ENCODE measurements around the gene SMC6. TPM values are rescaled to one million over a fixed set of nuclear protein-coding genes. Genes with fewer than 3 reads are reported as not detected.
A peak's percentile ranks its signal among the peaks of the same experiment; 100 is the strongest.

SMC6 gene
- total RNA-seq, 1 experiment from 2014 or later, result 10.7 TPM

GRCh38 chr2:17672583-17673317 is 80.9 kb downstream of the SMC6 start:
- DNase-seq (ENCODE audit: low read depth), result no peak
- in situ Hi-C loops (cut with HindIII; ENCODE audit: low pct_unique_long_range_greater_than_20kb, low sequenced_read_pairs), result no loop called here

GRCh38 chr2:17667898-17668297 is 85.7 kb downstream of the SMC6 start:
- in situ Hi-C loops (cut with HindIII; ENCODE audit: low pct_unique_long_range_greater_than_20kb, low sequenced_read_pairs), result no loop called here
- DNase-seq (ENCODE audit: low read depth), result no peak

- DNase-seq (ENCODE audit: low read depth), result no peak
- in situ Hi-C loops (cut with HindIII; ENCODE audit: low pct_unique_long_range_greater_than_20kb, low sequenced_read_pairs), result no loop called here
Measured at GRCh38 chr2:17664534-17664933, 89.1 kb downstream of the SMC6 start.

DNA sequence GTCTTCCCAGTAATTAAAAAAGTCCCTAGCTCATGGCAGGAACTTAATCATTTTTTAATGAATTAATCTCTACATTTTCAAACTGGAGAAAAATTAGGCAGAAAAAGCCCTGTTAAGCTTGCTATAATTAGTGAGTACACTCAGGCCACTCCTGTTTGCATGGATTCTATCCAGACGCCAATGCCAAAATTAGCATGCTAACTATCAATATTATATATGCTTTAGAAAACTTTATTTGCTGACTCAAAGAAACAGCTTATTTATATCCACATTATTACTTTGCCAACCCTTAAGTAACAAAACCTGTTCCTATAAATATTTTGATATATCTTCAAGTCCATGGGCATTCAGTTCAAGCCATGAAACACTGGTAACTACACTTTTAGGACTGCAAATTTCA is 90.9 kb downstream of the SMC6 start:
- no peak for DNase-seq (ENCODE audit: low read depth)
- in situ Hi-C loops (cut with HindIII; ENCODE audit: low pct_unique_long_range_greater_than_20kb, low sequenced_read_pairs), result no loop called here

DNA sequence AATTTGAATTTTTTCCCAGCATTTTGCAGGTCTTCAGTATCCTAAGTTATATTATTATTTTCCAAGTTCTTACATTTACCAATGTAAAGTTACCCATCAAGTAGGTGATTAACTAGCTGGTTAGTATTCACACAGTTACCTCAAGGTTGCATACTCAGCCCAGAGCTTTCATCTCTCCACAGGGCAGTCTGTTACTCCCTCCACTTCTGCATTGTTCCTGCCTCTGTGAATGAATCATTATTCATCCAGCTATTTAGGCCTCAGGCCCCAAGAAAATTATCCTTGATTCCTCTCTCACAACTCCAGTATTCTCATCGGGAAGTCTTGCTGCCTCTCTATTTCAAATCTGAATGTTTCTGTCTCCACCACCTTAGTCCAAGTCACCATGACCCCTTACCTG is 92.2 kb downstream of the SMC6 start:
- no peak for DNase-seq (ENCODE audit: low read depth)
- in situ Hi-C loops (cut with HindIII; ENCODE audit: low pct_unique_long_range_greater_than_20kb, low sequenced_read_pairs), result no loop called here

GRCh38 chr2:17660219-17660618 is 93.4 kb downstream of the SMC6 start:
- in situ Hi-C loops (cut with HindIII; ENCODE audit: low pct_unique_long_range_greater_than_20kb, low sequenced_read_pairs), result no loop called here
- no peak for DNase-seq (ENCODE audit: low read depth)

- in situ Hi-C loops (cut with HindIII; ENCODE audit: low pct_unique_long_range_greater_than_20kb, low sequenced_read_pairs), result no loop called here
- no peak for DNase-seq (ENCODE audit: low read depth)
Measured at GRCh38 chr2:17658251-17658843, 95.3 kb downstream of the SMC6 start.

DNA sequence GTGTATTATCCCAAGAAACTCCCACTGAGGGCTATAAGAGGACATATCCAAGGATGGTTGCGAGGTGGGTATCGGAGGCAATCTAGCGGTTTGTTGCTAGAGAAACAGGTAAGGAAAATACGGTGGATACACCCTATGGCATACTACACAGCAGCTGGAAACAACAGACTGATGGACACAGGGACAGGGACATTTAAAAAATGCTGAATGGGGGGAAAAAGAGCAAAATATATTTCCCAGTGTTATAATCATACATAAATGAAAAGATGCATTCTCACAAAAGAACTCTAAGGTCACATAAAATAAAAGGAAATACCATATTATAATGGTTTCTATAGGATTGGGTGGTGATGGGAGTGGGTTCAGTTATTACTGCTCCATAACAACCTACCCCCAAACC is 95.9 kb downstream of the SMC6 start:
- in situ Hi-C loops (cut with HindIII; ENCODE audit: low pct_unique_long_range_greater_than_20kb, low sequenced_read_pairs), result no loop called here
- no peak for DNase-seq (ENCODE audit: low read depth)

GRCh38 chr2:17652681-17653394 is 100.8 kb downstream of the SMC6 start:
- no peak for DNase-seq (ENCODE audit: low read depth)
- in situ Hi-C loops (cut with HindIII; ENCODE audit: low pct_unique_long_range_greater_than_20kb, low sequenced_read_pairs), result no loop called here

DNA sequence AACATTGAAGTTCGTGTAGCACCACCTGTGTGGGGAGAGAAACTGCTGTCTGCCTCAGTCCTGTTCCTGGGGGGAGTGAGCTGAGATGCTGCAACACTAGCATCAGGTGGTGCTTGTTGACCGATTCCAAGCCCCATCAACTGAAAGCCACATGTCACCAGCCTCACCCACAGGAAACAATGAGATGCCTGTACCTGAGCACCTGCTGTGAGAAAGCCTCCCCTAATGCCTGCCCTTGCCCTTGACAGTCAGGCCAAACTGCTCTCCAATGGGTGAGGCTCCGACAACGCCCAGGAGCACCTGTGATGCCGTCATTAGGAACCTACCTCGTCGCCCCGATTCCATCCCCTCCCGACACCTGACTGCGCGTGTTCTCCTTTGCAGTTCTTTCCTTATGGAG is 104.6 kb downstream of the SMC6 start:
- in situ Hi-C loops (cut with HindIII; ENCODE audit: low pct_unique_long_range_greater_than_20kb, low sequenced_read_pairs), result no loop called here
- DNase-seq (ENCODE audit: low read depth), result no peak

DNA sequence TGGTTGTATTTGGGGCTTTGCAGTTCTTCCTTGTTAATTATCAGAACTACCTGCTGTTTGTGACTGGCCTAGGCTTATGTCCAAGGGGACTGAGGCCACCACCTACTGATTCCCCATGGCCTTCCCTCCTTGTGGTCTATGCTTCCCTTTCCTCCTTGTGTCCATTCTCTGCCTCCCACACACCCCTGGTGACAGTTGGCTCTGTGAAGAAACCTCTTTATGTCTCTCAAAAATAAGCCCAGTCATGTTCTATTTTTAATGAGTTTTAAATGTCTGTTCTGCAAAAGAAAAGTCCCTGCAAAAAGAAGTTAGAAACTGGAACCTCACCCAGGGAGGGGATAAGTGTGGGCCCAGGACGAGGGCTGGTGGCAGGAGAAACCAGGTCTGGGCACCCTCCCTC is 105.0 kb downstream of the SMC6 start:
- in situ Hi-C loops (cut with HindIII; ENCODE audit: low pct_unique_long_range_greater_than_20kb, low sequenced_read_pairs), result no loop called here

GRCh38 chr2:17646838-17647701 is 106.5 kb downstream of the SMC6 start:
- in situ Hi-C loops (cut with HindIII; ENCODE audit: low pct_unique_long_range_greater_than_20kb, low sequenced_read_pairs), result no loop called here
- no peak for DNase-seq (ENCODE audit: low read depth)

More for the DNA sequence above, 105.0 kb downstream of the SMC6 start:
- DNase-seq (ENCODE audit: low read depth), result no peak

DNA sequence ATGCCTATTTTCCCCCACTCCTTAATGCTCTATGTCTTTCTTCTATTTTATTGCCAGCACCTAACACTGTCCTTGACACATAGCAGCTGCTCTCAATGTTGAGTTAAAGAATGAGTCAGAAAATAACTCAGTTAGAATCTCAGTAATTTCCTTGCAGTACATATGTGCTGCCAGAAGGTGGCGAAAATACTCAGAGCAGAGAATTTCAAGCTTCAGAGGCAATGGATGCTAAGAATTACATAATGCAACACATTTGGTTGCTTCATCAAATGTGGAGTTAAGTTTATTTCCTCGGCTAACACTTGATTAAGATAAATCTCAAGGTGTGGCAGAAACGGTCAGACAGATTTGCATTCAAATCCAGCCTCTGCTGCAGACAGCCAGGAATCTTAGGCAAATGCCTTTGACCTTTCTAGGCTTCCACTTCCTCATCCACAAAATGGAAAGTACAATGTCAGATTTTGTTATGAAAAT is 107.5 kb downstream of the SMC6 start:
- DNase-seq (ENCODE audit: low read depth), result peak; percentile 78
- in situ Hi-C loops (cut with HindIII; ENCODE audit: low pct_unique_long_range_greater_than_20kb, low sequenced_read_pairs), result no loop called here

GRCh38 chr2:17644997-17645720 is 108.5 kb downstream of the SMC6 start:
- no peak for DNase-seq (ENCODE audit: low read depth)
- in situ Hi-C loops (cut with HindIII; ENCODE audit: low pct_unique_long_range_greater_than_20kb, low sequenced_read_pairs), result no loop called here

DNA sequence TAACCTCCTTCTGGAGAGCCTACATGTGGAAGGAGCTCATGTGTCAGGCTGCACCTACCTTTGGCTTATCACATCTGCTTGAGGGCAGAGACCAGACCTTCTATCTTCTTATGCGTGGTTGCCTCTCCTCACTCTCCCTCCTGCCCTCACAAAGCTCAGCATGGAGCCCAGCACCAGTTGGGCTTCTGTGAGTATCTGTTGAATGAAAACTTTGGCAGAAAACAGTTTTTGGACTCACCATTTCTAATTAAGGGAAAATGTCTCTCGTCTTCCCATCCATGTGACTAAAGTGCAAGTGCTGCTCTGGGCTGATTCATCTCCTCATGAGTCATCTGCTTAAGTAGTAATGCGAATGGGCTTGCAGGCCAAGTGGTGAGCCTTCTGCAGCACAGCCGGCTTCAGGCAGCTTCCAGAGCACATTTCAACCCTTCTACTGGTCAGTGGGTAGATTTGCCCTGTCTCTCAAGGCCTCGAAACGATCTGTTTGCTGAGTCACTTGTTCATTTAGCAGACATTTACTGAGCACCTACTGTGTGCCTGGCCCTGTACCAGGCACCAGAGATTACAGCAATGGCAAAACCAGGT is 110.5 kb downstream of the SMC6 start:
- in situ Hi-C loops (cut with HindIII; ENCODE audit: low pct_unique_long_range_greater_than_20kb, low sequenced_read_pairs), result no loop called here
- peak; percentile 79 for DNase-seq (ENCODE audit: low read depth)

GRCh38 chr2:17640406-17640805 is 113.2 kb downstream of the SMC6 start:
- in situ Hi-C loops (cut with HindIII; ENCODE audit: low pct_unique_long_range_greater_than_20kb, low sequenced_read_pairs), result no loop called here
- no peak for DNase-seq (ENCODE audit: low read depth)

DNA sequence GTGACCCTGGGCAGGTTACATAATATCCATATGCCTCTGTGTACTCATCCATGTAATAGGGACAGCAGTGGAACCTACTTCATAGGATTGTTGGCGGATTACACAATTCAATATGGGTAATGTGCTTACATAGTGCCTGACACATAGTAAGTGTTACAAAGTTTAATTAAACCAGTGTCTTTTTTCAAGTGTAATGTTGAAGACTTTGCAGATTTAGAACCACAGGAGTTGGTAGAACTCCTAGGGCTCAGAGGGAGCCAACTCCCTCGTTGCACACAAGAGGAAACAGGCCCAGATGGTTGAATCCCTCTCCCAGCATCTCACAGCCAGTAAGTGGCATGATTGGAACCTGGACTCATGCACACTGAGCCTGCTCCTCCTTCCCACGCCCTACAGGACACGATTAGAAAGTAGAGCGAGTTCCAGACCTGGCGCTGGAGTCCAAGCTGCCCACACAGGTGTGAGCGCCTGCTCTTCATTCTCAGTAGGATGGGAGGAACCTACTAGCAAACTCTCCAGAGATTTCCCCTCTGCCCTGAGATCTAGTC is 115.3 kb downstream of the SMC6 start:
- no peak for DNase-seq (ENCODE audit: low read depth)
- in situ Hi-C loops (cut with HindIII; ENCODE audit: low pct_unique_long_range_greater_than_20kb, low sequenced_read_pairs), result no loop called here

Measured in Caki2 (cell line).